ENCODE results near the gene ELP2. TPM values are rescaled to one million over a fixed set of nuclear protein-coding genes. Genes with fewer than 3 reads are reported as not detected.

Gene ELP2
- total and polyA plus RNA-seq, 9 of the 15 experiments (the other 6 are each of a cell fraction or from before 2014, with no cell fraction given), result 76.8 to 192 (median 140) TPM

- Histone ChIP-seq H3K4me1 (replicated peaks in 1 of 2; ENCODE audit: control insufficient read depth in 2 of 2, insufficient read depth in 2 of 2, low read length in 2 of 2) (no peaks in the 10 kb centered on the region), H3K27me3 (ENCODE audit: control insufficient read depth in 2 of 2, insufficient read depth in 2 of 2, low read length in 2 of 2) (no peaks in the 10 kb centered on the region), H3K4me3 (no peak overlapping the region), H3K79me2 (ENCODE audit: control insufficient read depth, insufficient read depth, low read length) (no peaks in the 10 kb centered on the region), H3K9ac (ENCODE audit: insufficient read depth in 1 of 2, low read depth in 2 of 2, low read length in 2 of 2) (no peak overlapping the region), H2AFZ (ENCODE audit: low read depth, low read length) (no peak overlapping the region), H3K27ac (ENCODE audit: extremely low read depth, low read depth, low read length) (no peak overlapping the region), H3K9me1 (ENCODE audit: control insufficient read depth, insufficient read depth, low read length) (no peaks in the 10 kb centered on the region), H4K20me1 (replicated peaks; ENCODE audit: control insufficient read depth, insufficient read depth, low read length) (no peaks in the 10 kb centered on the region), H3K9me3 (replicated peaks; ENCODE audit: control insufficient read depth, insufficient read depth, low read depth, low read length) (no peaks in the 10 kb centered on the region), H3K4me2 (ENCODE audit: insufficient read depth, low read length) (no peak overlapping the region), H3K36me3 (ENCODE audit: control insufficient read depth, insufficient read depth, low read length) (peaks cover 32% of the 10 kb centered on the region)
- CTCF ChIA-PET (ENCODE audit: low intra/inter-chr PET ratio), result no interaction called here
- no peak for DNase-seq (ENCODE audit: extremely low read depth in 1 of 4, low spot score in 3 of 4)
- WGBS (ENCODE audit: insufficient coverage, low coverage, missing lambda C conversion rate), result 75% methylated on average over 5 of the region's 5 CpGs
- no peak for ATAC-seq
- FAIRE-seq, result no peak
- no TSS peak for BruUV-seq (replicated peaks)
- in situ Hi-C loops (cut with MboI), result no loop called here
- intact Hi-C loops (cut with micrococcal nuclease), result no loop called here
- POLR2A ChIA-PET, result no interaction called here
- TF ChIP-seq KDM5B (IDR thresholded peaks at IDR 0.05; ENCODE audit: insufficient replicate concordance, low read depth, low read length), result no peak
- TF ChIP-seq NBN (IDR thresholded peaks at IDR 0.05; ENCODE audit: low read depth), result no peak
- TF ChIP-seq, protein P1, sequence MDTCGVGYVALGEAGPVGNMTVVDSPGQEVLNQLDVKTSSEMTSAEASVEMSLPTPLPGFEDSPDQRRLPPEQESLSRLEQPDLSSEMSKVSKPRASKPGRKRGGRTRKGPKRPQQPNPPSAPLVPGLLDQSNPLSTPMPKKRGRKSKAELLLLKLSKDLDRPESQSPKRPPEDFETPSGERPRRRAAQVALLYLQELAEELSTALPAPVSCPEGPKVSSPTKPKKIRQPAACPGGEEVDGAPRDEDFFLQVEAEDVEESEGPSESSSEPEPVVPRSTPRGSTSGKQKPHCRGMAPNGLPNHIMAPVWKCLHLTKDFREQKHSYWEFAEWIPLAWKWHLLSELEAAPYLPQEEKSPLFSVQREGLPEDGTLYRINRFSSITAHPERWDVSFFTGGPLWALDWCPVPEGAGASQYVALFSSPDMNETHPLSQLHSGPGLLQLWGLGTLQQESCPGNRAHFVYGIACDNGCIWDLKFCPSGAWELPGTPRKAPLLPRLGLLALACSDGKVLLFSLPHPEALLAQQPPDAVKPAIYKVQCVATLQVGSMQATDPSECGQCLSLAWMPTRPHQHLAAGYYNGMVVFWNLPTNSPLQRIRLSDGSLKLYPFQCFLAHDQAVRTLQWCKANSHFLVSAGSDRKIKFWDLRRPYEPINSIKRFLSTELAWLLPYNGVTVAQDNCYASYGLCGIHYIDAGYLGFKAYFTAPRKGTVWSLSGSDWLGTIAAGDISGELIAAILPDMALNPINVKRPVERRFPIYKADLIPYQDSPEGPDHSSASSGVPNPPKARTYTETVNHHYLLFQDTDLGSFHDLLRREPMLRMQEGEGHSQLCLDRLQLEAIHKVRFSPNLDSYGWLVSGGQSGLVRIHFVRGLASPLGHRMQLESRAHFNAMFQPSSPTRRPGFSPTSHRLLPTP (IDR thresholded peaks at IDR 0.05; ENCODE audit: borderline replicate concordance, extremely low read depth, insufficient read length), result no peak
- TF ChIP-seq, protein P2, sequence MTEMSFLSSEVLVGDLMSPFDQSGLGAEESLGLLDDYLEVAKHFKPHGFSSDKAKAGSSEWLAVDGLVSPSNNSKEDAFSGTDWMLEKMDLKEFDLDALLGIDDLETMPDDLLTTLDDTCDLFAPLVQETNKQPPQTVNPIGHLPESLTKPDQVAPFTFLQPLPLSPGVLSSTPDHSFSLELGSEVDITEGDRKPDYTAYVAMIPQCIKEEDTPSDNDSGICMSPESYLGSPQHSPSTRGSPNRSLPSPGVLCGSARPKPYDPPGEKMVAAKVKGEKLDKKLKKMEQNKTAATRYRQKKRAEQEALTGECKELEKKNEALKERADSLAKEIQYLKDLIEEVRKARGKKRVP (CRISPR knock-in tag; IDR thresholded peaks at IDR 0.05), result no peak
- no peak for TF ChIP-seq FOXJ2 (tag; IDR thresholded peaks at IDR 0.05)
- TF ChIP-seq U2AF1 (optimal IDR thresholded peaks at IDR 0.05; ENCODE audit: low read depth, low read length), result no peak
- no peak for TF ChIP-seq CHD7 (IDR thresholded peaks at IDR 0.05; ENCODE audit: low read depth, low read length)
These were observed 21.1 kb upstream of the ELP2 start for GRCh38 chr18:36108601-36109000.

Data from K562 (cell line).